ENCODE data around the gene CTSZ.
"Not testable (repeated sequence)": the region's sequence is repeated elsewhere in the genome, so short reads cannot be mapped to it uniquely, and the experiment has no call there.

CTSZ gene

GRCh38 chr20:59006864-59007664 is at the start of gene CTSZ:
TSS of gene CTSZ (minus strand) at chr20:59007254. CDS start at chr20:59007128, 126 bp downstream.
- peak; percentile 87 for DNase-seq

- DNase-seq = peak; percentile 39
These were observed 48.2 kb upstream of the CTSZ start for GRCh38 chr20:59055302-59055701.

DNA sequence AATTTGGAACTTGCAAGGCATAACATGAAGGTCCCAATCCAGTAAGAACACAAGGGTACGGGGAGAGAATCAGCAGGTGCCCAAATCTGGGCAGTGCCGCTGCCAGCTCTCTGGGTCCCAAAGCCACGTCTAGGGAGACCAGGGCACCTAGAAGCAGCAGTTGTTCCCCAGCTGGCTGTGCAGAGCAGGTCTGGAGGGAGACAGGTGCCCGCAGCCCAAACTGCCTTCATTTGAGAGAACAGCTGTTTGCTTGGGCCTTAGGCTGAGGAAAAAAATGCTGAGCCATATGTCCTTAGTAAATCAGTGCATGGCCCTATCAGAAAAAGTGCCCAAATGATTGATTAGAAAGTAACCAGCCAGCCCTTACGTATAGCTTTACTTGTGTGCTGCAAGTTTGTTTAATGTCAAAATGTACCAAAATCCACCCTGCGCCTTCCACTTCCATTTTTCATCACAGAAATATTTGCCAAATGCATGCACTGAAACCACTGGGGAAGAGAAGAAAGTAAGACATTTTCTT is 44.7 kb upstream of the CTSZ start:
- DNase-seq = no peak

- no peak for DNase-seq
These were observed 43.4 kb upstream of the CTSZ start for GRCh38 chr20:59050437-59050836.

- DNase-seq = no peak
These were observed 41.6 kb upstream of the CTSZ start for GRCh38 chr20:59048681-59049030.

GRCh38 chr20:59047938-59048680 is 41.1 kb upstream of the CTSZ start:
- peak; percentile 21 for DNase-seq

DNA sequence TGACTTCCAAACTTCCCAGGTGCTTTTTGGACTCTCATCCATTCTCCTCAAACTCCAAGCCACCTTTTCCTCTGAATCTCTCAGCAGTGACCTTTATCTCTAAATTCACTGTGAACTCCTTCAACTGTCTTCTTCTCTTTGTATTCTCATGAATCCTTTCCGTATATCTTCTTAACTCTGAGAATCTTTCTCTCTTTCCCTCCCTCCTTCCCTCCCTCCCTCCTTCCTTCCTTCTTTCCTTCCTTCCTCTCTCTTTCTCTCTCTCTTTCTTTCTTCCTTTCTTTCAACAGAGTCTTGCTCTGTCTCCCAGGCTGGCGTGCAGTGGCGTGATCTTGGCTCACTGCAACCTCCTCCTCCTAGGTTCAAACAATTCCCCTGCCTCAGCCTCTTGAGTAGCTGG is 39.8 kb upstream of the CTSZ start:
- no peak for DNase-seq

- DNase-seq = no peak
These were observed 37.7 kb upstream of the CTSZ start for GRCh38 chr20:59044796-59045195.

DNA sequence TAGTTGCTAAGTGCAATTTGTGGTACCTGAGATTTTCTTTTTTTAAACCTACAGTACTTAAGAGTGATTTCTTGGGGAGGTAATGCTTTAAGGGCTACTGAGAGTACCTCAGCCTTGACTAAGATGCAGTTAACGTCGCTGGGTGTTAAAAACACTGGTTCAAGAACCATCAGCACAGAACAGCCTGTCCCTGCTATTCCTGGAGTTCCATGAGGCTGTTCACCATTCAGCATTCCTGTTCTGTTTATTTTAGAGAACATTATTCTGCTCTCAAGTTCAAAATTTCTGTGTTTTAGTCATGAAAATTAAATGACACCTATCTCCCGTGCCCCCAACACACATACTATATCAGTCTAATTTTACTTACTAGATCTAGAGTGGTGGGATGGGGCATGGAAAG is 37.2 kb upstream of the CTSZ start:
- DNase-seq = no peak

GRCh38 chr20:59043698-59044097 is 36.6 kb upstream of the CTSZ start:
- DNase-seq = peak; percentile 32

DNA sequence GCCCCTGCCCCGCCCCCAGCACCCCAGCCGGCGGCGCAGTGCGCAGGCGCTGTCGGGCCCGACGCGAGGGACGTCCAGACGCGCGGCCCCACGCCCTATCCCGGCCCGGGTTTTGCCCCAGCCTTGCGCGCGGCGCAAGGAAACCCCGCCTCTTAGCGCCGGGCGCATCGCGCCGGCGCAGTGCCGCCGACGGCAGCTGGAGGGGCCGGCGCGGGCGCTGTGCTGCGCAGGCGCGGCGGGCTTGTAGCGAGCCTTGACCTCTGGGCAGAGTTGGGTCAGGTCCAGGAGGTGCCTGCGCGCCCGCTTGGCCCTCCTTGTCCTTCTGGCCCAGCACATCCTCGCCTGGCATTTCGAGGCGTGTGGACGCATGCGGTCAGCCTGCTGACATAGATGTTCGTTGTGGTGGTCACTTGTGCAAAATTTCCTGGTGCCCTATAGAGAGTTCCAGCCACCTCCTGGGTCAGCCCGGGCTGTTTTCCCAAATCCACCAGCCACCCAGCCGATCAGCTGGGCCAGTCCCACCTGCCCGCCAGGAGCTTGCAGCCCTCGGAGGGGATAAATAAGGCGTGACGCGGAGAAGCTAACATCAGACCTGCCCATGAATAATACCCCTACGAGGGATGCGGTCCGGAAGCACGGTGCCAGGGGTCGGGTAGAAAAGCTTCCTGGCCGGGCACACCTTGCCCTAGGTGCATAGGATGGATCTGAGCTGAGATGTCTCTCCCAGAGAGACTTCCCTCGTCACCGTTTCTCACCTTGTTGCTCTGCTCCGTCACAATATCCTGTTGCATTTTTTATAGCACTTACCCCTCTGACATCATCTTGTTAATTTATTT is 36.0 kb upstream of the CTSZ start:
- peak; percentile 99 for DNase-seq

- peak; percentile 32 for DNase-seq
These were observed 35.2 kb upstream of the CTSZ start, which contains the start of gene PRELID3B for GRCh38 chr20:59042151-59042795. TSS of gene PRELID3B (minus strand) at chr20:59042786. CDS start at chr20:59042730, 56 bp downstream.

DNA sequence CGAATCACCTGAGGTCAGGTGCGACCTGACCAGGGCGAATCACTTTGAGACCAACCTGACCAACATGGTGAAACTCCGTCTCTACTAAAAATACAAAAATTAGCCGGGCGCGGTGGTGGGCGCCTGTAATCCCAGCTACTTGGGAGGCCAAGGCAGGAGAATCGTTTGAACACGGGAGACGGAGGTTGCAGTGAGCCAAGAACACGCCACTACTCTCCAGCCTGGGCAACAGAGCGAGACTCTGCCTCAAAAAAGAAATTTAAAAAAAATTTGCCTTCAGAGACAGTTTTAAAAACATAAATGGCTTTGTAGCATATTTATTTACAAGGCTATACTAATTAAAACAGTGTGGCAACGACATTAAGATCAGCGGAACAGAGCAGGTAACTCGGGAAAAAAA is 34.4 kb upstream of the CTSZ start:
- not testable (repeated sequence) for DNase-seq

GRCh38 chr20:59040667-59041066 is 33.6 kb upstream of the CTSZ start:
- no peak for DNase-seq

DNA sequence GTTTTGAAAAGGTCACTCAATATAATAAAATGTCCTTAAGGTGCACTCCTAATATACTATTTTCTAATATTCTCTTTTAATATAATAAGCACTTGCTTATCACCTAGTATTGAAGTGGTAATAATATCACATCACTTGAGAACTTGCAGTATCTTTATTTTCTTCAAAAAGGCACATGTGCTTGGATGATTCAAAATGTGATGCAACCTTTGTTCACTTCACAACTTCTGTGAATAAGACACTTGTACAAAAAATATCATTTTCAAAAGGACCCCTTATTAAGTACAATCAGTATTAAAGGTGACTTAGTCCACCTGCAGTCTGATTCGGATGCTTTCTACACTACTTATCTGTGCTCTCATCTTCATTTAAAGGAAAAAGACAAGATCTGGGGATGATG is 32.2 kb upstream of the CTSZ start:
- peak; percentile 33 for DNase-seq

DNA sequence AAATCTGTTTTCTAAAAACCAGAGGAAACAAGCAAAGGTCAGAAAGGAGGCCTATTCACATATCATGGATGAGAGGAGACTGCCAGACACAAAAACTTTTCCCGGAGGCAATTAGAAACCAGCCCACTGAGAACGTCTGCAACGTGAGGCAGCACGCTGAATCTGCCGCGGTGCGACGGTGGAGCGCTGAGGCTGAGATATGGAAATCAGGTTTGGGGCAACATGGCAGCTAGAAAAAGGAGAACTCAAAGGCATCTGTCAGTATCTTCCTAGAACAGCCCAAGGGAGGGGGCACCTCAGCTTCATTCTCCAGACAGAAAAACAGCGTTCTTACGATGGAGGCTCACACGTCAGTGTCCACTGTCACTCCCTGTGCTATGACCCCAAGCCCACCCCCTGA is 30.3 kb upstream of the CTSZ start:
- DNase-seq = no peak

DNA sequence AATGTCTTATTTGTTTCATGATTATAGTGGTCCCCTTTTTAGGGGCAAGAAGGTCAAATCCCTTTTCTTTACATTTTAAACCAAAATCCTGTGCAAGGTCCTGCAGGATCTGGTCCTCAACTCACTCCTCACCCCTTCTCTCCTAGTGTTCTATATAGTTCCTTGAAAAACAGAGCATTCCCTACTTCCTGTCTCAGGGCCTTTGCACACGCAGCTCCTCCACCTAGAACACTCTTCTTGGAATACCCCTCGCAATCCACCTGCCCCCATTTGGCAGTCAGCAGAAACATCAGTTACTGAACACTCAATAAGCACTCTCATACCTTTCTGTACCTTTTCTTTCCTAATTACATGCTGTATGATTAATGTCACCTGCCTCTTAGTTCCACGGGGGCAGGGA is 28.3 kb upstream of the CTSZ start:
- no peak for DNase-seq

- no peak for DNase-seq
These were observed 26.6 kb upstream of the CTSZ start for GRCh38 chr20:59033616-59034165.

DNA sequence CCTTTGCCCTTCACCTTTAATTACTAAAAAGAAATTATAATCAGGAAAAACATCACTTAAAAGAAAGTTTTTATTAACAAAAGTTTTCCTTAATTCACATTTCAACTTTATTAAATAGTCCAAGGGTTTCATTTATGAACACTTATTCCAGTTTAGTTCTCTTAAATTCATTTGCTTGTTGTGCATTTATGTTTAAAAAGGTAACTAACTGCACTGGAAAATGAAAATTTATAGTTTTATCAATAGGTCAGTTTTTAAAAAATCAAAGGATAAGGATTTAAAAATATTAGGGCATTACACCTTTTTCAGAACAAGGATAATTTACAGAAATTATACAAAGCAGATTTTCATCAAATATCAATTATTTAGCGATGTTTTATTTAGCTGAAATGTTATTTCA is 26.0 kb upstream of the CTSZ start:
- no peak for DNase-seq

GRCh38 chr20:59032713-59033059 is 25.6 kb upstream of the CTSZ start:
- peak; percentile 40 for DNase-seq

GRCh38 chr20:59032023-59032712 is 25.1 kb upstream of the CTSZ start, which contains the start of gene ATP5F1E:
TSS of gene ATP5F1E (minus strand) at chr20:59032335. CDS start at chr20:59032251, 84 bp downstream.
- DNase-seq = peak; percentile 98

Data from suppressor macrophage treated with lipopolysaccharide for 4 hours (primary cell).